Fibroblast of lung (primary cell): ENCODE data around the gene ICA1. TPM values are rescaled to one million over a fixed set of nuclear protein-coding genes. Genes with fewer than 3 reads are reported as not detected.

Source experiments
- DNase-seq, 2 donors: peaks; one replicate each; pipeline versions ENCODE4 v3.0.0 to v3.0.0-alpha.2; 2010; ENCODE audit warnings: low read depth in 2 of 2
- H2AFZ ChIP-seq: 2 replicates; pipeline ENCODE4 v1.5.1; 2012; ENCODE audit warnings: low read length, control low read depth, inconsistent platforms
- H3K27ac ChIP-seq: 2 replicates; pipeline ENCODE4 v1.5.1; 2011; ENCODE audit warnings: low read length, control low read depth; ENCODE audit not compliant: insufficient read depth
- H3K27me3 ChIP-seq: 2 replicates; pipeline ENCODE4 v1.5.1; 2011; ENCODE audit warnings: mild to moderate bottlenecking, low read length; ENCODE audit not compliant: control insufficient read depth, insufficient read depth
- H3K36me3 ChIP-seq: 2 replicates; pipeline ENCODE4 v1.5.1; 2011; ENCODE audit warnings: low read length; ENCODE audit not compliant: control insufficient read depth, insufficient read depth
- H3K4me1 ChIP-seq: 2 replicates; pipeline ENCODE4 v1.5.1; 2011; ENCODE audit warnings: low read length; ENCODE audit not compliant: control insufficient read depth, insufficient read depth; ENCODE audit errors: extremely low read depth
- H3K4me2 ChIP-seq: 2 replicates; pipeline ENCODE4 v1.5.1; 2011; ENCODE audit warnings: low read length, control low read depth; ENCODE audit not compliant: insufficient read depth; ENCODE audit errors: extremely low read depth
- H3K4me3 ChIP-seq, 4 experiments: fragments of 200-600 bp in 1 of 4; sonication (generic) in 1 of 4; replicated peaks in 1 of 4; 2 replicates each; pipeline ENCODE4 v1.5.1; 2011 to 2016; ENCODE audit warnings: low read length in 4 of 4, low read depth in 3 of 4, mild to moderate bottlenecking in 3 of 4, control low read depth in 2 of 4, inconsistent platforms in 1 of 4, mixed read lengths in 1 of 4; ENCODE audit not compliant: insufficient read depth in 1 of 4; ENCODE audit errors: control extremely low read depth in 1 of 4
- H3K79me2 ChIP-seq: 2 replicates; pipeline ENCODE4 v1.5.1; 2012; ENCODE audit warnings: mild to moderate bottlenecking, low read length, inconsistent platforms; ENCODE audit not compliant: control insufficient read depth, insufficient read depth
- H3K9ac ChIP-seq: 2 replicates; pipeline ENCODE4 v1.5.1; 2011; ENCODE audit warnings: mild to moderate bottlenecking, low read length, control low read depth; ENCODE audit not compliant: insufficient read depth
- H3K9me3 ChIP-seq: 2 replicates; pipeline ENCODE4 v1.5.1; 2012; ENCODE audit warnings: low read depth, low read length; ENCODE audit not compliant: control insufficient read depth, insufficient read depth
- H4K20me1 ChIP-seq: 2 replicates; pipeline ENCODE4 v1.5.1; 2011; ENCODE audit warnings: low read length; ENCODE audit not compliant: control insufficient read depth, insufficient read depth; ENCODE audit errors: extremely low read depth
- CTCF ChIP-seq, 2 donors: IDR thresholded peaks in 1 of 2; conservative IDR thresholded peaks in 1 of 2; 1 replicate in 1 of 2; 2 replicates in 1 of 2; pipeline ENCODE4 v1.5.1; 2011 to 2012; ENCODE audit warnings: low read length in 2 of 2, control low read depth in 1 of 2, inconsistent platforms in 1 of 2, low read depth in 1 of 2, mild to moderate bottlenecking in 1 of 2
- EZH2 ChIP-seq: IDR thresholded peaks from 2 replicates; pipeline ENCODE4 v1.5.1; 2012; ENCODE audit warnings: low read length, control low read depth, mild to moderate bottlenecking; ENCODE audit errors: missing control alignments
- polyA plus RNA-seq, 2 donors: library from polyadenylated mRNA; depleted of rRNA in 1 of 2; stranded (reverse) in 1 of 2; unstranded in 1 of 2; fragments of >200 nt; gene quantifications; 2 replicates each; pipeline ENCODE4 v1.2.1, GENCODE V29; 2011 to 2012; ENCODE audit warnings: missing spikeins in 1 of 2
- total RNA-seq: library from RNA; depleted of rRNA; stranded (reverse); fragments of >200 nt; gene quantifications from 2 replicates; pipeline ENCODE4 v1.2.1, GENCODE V29; 2014

The ICA1 gene
- total and polyA plus RNA-seq, 2 donors (not counting 1 experiment from before 2014, with no cell fraction given) = 0.17 TPM; not detected in 1

DNA sequence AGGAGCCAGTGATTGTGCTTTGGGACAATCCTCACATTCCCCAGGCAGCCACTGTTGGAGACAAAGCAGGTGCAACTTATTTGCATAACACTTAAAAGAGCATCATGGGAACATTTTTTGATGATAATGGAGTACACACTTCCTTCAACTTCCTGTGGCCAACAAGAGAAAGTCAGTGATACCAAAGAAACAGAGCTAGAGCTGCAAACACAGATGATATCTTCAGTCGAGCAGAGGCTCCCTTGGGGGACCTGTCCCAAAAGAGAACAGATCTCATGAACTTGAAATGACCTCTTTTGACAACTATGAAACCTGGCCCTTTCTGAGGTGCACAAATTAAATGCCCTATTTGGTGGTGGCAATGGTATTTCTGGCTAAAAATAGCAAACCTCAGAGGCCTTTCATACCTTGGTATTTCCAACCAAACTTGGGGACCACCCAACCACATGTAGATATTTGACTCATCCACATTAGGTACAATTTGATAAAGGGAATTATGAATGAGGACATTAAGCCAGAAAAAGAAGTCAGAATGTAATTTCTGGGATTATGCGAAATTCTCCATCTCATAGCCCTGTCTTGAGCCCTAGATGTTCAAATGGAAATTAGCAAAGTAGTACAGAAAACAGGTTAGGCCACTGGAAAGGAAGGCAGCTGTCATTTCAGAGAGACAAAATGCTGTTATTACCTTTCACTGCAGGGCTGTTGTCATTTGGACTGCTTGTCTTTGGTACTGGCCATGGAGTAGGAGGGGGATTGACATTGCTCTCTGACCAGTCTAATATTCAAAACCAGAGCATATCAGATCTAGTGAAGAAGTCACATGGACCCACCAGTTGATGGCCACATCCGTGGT lies 146.2 kb downstream of the ICA1 start:
- no peak overlapping the region for H3K27ac ChIP-seq
- no peaks in the 10 kb centered on the region for H3K4me1 ChIP-seq
- TF ChIP-seq CTCF (conservative IDR thresholded peaks at IDR 0.05 in 1 of 2, IDR thresholded peaks at IDR 0.05 in 1 of 2; ENCODE audit: low read depth in 1 of 2, low read length in 2 of 2) (no peak), EZH2 (no peak)
- H3K9me3 ChIP-seq = no peaks in the 10 kb centered on the region
- H3K4me3 ChIP-seq = no peak overlapping the region
- no peak overlapping the region for H2AFZ ChIP-seq
- no peak overlapping the region for H3K4me2 ChIP-seq
- H3K79me2 ChIP-seq = no peaks in the 10 kb centered on the region
- H3K36me3 ChIP-seq = no peaks in the 10 kb centered on the region
- no peaks in the 10 kb centered on the region for H4K20me1 ChIP-seq
- H3K27me3 ChIP-seq = no peaks in the 10 kb centered on the region
- H3K9ac ChIP-seq = no peak overlapping the region
- DNase-seq = no peak

GRCh38 chr7:8114175-8114574 lies 147.8 kb downstream of the ICA1 start:
- no peaks in the 10 kb centered on the region for H3K4me1 ChIP-seq
- H3K27ac ChIP-seq = no peak overlapping the region
- H3K4me3 ChIP-seq = no peak overlapping the region
- no peak overlapping the region for H3K9ac ChIP-seq
- H3K27me3 ChIP-seq = no peaks in the 10 kb centered on the region
- no peak for DNase-seq
- no peaks in the 10 kb centered on the region for H3K36me3 ChIP-seq
- TF ChIP-seq EZH2 (no peak), CTCF (conservative IDR thresholded peaks at IDR 0.05 in 1 of 2, IDR thresholded peaks at IDR 0.05 in 1 of 2; ENCODE audit: low read depth in 1 of 2, low read length in 2 of 2) (no peak)
- H3K9me3 ChIP-seq = no peaks in the 10 kb centered on the region
- H4K20me1 ChIP-seq = no peaks in the 10 kb centered on the region
- no peak overlapping the region for H3K4me2 ChIP-seq
- H2AFZ ChIP-seq = no peak overlapping the region
- no peaks in the 10 kb centered on the region for H3K79me2 ChIP-seq

- no peak overlapping the region for H3K4me2 ChIP-seq
- no peak overlapping the region for H2AFZ ChIP-seq
- H3K27ac ChIP-seq = no peak overlapping the region
- no peaks in the 10 kb centered on the region for H3K4me1 ChIP-seq
- no peak for DNase-seq
- H4K20me1 ChIP-seq = no peaks in the 10 kb centered on the region
- no peak for TF ChIP-seq EZH2
- TF ChIP-seq CTCF (conservative IDR thresholded peaks at IDR 0.05 in 1 of 2, IDR thresholded peaks at IDR 0.05 in 1 of 2; ENCODE audit: low read depth in 1 of 2, low read length in 2 of 2) = no peak
- no peaks in the 10 kb centered on the region for H3K79me2 ChIP-seq
- no peak overlapping the region for H3K4me3 ChIP-seq
- no peaks in the 10 kb centered on the region for H3K9me3 ChIP-seq
- no peak overlapping the region for H3K9ac ChIP-seq
- H3K27me3 ChIP-seq = no peaks in the 10 kb centered on the region
- H3K36me3 ChIP-seq = no peaks in the 10 kb centered on the region
Measured at GRCh38 chr7:8113184-8113583, 148.8 kb downstream of the ICA1 start.
